ENCODE measurements around the gene PEMT.

The PEMT gene

GRCh38 chr17:17553217-17554195, 38.0 kb downstream of the PEMT start:
- DNase-seq (ENCODE audit: low read depth), result no peak

GRCh38 chr17:17552351-17553216, 38.9 kb downstream of the PEMT start:
- DNase-seq (ENCODE audit: low read depth), result no peak

GRCh38 chr17:17551361-17551760, 40.1 kb downstream of the PEMT start:
- DNase-seq (ENCODE audit: low read depth), result no peak

GRCh38 chr17:17549732-17550366, 41.7 kb downstream of the PEMT start:
- no peak for DNase-seq (ENCODE audit: low read depth)

- DNase-seq (ENCODE audit: low read depth), result no peak
Measured at GRCh38 chr17:17548044-17548443, 43.5 kb downstream of the PEMT start.

- DNase-seq (ENCODE audit: low read depth), result no peak
Measured at GRCh38 chr17:17547210-17547764, 44.2 kb downstream of the PEMT start.

- no peak for DNase-seq (ENCODE audit: low read depth)
Measured at GRCh38 chr17:17546399-17547185, 44.9 kb downstream of the PEMT start.

- DNase-seq (ENCODE audit: low read depth), result no peak
Measured at GRCh38 chr17:17545984-17546383, 45.5 kb downstream of the PEMT start.

GRCh38 chr17:17545031-17545820, 46.3 kb downstream of the PEMT start:
- no peak for DNase-seq (ENCODE audit: low read depth)

- no peak for DNase-seq (ENCODE audit: low read depth)
Measured at GRCh38 chr17:17542906-17543635, 48.4 kb downstream of the PEMT start.

GRCh38 chr17:17541640-17542001, 49.9 kb downstream of the PEMT start:
- DNase-seq (ENCODE audit: low read depth), result no peak

- DNase-seq (ENCODE audit: low read depth), result no peak
Measured at GRCh38 chr17:17540935-17541639, 50.4 kb downstream of the PEMT start.

- no peak for DNase-seq (ENCODE audit: low read depth)
Measured at GRCh38 chr17:17540278-17540906, 51.1 kb downstream of the PEMT start.

- no peak for DNase-seq (ENCODE audit: low read depth)
Measured at GRCh38 chr17:17539591-17539990, 51.9 kb downstream of the PEMT start.

- no peak for DNase-seq (ENCODE audit: low read depth)
Measured at GRCh38 chr17:17538417-17539391, 52.8 kb downstream of the PEMT start.

- no peak for DNase-seq (ENCODE audit: low read depth)
Measured at GRCh38 chr17:17537311-17538099, 54.0 kb downstream of the PEMT start.

- DNase-seq (ENCODE audit: low read depth), result no peak
Measured at GRCh38 chr17:17536702-17537101, 54.8 kb downstream of the PEMT start.
